Measurements from ENCODE around the gene NOS2.

The NOS2 gene

DNA sequence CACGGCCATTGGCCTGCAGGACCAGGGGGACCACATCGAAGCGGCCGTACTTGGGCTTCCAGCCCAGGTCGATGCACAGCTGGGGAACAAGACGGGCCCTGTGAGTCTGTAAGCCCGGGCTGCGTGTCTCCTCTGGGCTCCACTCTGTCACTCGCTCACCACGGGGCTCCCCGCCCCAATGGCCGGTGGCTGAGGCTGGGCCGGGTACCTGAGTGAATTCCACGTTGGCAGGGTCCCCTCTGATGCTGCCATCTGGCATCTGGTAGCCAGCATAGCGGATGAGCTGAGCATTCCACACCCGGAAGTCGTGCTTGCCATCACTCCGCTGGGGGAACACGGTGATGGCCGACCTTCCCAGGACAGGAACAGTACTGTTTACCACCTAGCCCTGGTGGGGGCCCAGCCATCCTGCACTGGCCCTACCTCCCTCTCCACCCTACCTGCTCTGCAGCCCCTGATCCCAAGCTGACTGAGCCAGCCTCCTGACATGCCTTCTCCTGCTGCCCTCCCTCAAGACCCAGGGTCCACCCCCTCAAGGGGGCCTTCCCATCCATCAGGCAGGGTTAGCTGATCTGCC, 19.4 kb downstream of the NOS2 start:
- no peak for DNase-seq (ENCODE audit: low read depth)
- TF ChIP-seq, protein P1, sequence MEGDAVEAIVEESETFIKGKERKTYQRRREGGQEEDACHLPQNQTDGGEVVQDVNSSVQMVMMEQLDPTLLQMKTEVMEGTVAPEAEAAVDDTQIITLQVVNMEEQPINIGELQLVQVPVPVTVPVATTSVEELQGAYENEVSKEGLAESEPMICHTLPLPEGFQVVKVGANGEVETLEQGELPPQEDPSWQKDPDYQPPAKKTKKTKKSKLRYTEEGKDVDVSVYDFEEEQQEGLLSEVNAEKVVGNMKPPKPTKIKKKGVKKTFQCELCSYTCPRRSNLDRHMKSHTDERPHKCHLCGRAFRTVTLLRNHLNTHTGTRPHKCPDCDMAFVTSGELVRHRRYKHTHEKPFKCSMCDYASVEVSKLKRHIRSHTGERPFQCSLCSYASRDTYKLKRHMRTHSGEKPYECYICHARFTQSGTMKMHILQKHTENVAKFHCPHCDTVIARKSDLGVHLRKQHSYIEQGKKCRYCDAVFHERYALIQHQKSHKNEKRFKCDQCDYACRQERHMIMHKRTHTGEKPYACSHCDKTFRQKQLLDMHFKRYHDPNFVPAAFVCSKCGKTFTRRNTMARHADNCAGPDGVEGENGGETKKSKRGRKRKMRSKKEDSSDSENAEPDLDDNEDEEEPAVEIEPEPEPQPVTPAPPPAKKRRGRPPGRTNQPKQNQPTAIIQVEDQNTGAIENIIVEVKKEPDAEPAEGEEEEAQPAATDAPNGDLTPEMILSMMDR (IDR thresholded peaks at IDR 0.05; ENCODE audit: low read length, missing control alignments) = no peak
- no peak overlapping the region for H3K4me3 ChIP-seq (replicated peaks; ENCODE audit: low read depth, low read length)

DNA sequence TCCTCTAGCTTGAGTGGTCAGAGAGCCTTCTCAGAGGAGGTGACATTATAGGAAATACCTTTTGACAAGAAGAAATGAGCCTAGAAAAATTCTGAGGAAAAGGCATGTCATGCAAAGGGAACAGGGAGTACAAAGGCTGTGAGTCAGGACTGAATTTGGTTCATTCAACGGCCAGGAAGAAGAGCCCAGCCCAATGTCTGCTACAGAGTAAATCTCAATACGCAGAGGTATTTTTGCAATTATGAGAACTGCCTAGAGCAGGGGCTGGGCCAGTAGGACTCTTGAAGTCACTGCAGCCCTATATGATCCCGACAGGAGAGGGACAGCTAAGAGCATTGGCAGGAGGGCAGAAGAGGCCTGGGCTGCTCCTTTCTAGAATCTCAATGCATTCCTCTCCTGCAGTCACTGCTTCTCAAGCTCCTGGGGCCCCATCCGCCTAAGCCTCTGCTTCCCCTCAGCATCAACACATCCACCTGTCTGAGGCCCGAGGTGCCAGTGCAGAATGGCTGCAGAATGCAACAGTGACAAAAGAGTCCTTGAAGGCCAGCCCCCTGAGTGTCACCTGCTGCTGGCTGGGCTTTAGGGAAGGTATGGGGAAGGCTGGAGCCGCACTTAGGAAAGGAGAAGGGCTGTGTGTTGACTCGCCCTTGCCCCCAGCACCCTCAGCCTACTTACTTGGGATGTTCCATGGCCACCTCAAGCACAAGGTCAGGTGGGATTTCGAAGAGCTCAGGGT, 20.1 kb downstream of the NOS2 start:
- no peak overlapping the region for H3K4me3 ChIP-seq (replicated peaks; ENCODE audit: low read depth, low read length)
- no peak for DNase-seq (ENCODE audit: low read depth)
- TF ChIP-seq, protein P1 (IDR thresholded peaks at IDR 0.05; ENCODE audit: low read length, missing control alignments) = no peak

DNA sequence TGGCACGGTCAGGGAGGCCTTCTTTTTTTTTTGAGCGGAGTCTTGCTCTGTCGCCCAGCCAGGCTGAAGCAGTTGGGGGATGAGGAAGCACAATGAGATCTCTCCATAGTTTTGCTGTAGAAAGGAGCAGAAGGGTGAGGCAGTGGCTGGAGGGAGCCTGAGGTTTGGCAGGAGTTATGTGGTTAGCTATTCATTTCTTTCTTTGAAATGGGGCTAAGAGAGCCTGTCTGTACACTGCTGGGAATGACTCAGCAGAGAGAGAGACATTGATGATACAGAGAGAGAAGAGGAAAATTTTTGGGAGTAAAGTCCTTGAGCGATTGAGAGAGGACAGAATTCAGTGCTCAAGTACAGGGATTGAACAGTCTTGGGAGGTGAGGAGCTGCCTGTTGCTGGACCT, 22.1 kb downstream of the NOS2 start:
- TF ChIP-seq, protein P1 (IDR thresholded peaks at IDR 0.05; ENCODE audit: low read length, missing control alignments) = no peak
- peak; percentile 21 for DNase-seq (ENCODE audit: low read depth)

DNA sequence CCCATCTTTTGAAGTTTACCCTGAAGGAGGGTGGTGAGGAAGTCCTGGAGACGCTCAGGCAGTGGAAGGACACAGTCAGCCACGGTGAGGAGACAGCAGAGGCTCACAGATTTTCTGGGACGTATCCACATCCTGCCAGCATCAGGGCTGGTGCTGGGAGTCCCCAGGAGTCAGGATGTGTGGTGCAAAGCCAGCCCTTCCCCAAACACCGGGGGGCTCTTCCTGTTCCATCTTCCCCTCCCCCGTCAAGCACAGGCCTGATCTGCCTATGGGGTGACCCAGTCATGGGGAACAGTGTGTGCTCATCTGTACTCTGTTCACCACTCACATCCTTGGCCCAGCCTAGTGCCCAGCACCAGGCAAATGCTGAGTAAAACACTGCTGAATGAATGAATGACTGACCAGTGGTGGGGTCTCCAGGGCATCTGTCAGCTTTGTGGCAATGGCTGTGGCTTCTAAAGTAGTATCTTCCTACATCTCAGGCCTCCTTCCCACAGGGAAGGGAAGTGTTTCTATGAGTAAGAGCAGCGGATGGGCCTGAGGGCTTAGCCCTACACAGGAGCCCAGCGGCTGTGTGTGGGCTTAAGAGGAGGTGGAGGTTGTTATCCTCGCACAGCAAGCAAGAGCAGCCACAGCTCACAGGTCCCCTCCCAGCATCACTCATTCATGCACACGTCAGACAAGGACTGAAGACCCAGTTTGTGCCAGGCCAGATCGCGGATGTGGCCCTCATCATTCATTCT, 23.3 kb downstream of the NOS2 start:
- DNase-seq (ENCODE audit: low read depth) = no peak
- no peak overlapping the region for H3K4me3 ChIP-seq (replicated peaks; ENCODE audit: low read depth, low read length)
- TF ChIP-seq, protein P1 (IDR thresholded peaks at IDR 0.05; ENCODE audit: low read length, missing control alignments) = no peak

More for the DNA sequence above, 22.1 kb downstream of the NOS2 start:
- no peak overlapping the region for H3K4me3 ChIP-seq (replicated peaks; ENCODE audit: low read depth, low read length)

- H3K4me3 ChIP-seq (replicated peaks; ENCODE audit: low read depth, low read length) = no peak overlapping the region
- DNase-seq (ENCODE audit: low read depth) = no peak
- TF ChIP-seq, protein P1 (IDR thresholded peaks at IDR 0.05; ENCODE audit: low read length, missing control alignments) = no peak
These were observed 28.7 kb downstream of the NOS2 start for GRCh38 chr17:27771586-27771985.

DNA sequence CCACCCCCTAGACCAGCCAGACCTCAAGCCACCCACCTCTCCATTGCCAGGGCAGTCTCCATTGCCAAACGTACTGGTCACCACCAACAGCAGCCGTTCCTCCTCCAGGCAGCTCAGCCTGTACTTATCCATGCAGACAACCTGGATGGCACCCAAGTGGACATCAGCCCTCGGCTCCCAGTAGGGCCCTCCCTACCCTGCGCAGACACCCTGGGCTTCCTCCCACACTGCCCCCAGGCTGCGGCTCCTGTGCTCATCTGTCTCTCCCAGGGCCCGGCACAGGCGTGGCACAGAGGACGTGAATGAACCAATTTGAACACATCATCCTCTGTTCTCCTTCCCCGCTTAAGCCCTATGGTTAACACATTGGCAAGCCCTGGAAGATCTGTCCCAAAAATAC, 29.5 kb downstream of the NOS2 start:
- DNase-seq (ENCODE audit: low read depth) = no peak
- TF ChIP-seq, protein P1 (IDR thresholded peaks at IDR 0.05; ENCODE audit: low read length, missing control alignments) = no peak

More for the DNA sequence above, 29.5 kb downstream of the NOS2 start:
- H3K4me3 ChIP-seq (replicated peaks; ENCODE audit: low read depth, low read length) = no peak overlapping the region
